CD14-positive monocyte (primary cell): ENCODE data around the gene CNTNAP2. TPM values are rescaled to one million over a fixed set of nuclear protein-coding genes. Genes with fewer than 3 reads are reported as not detected.

ENCODE experiments used
- DNase-seq, 3 donors: peaks; one replicate each; pipeline ENCODE4 v3.0.0-alpha.2; 2011 to 2022
- H2AFZ ChIP-seq: 2 replicates; pipeline ENCODE4 v1.6.0; 2012; ENCODE audit warnings: mild to moderate bottlenecking, low read depth, low read length, inconsistent platforms; ENCODE audit not compliant: insufficient read depth, poor library complexity, severe bottlenecking
- H3K27ac ChIP-seq, 2 donors: 1 replicate in 1 of 2; 2 replicates in 1 of 2; pipeline ENCODE4 v1.5.1; 2012 to 2013; ENCODE audit warnings: low read length in 2 of 2, control low read depth in 1 of 2, inconsistent platforms in 1 of 2, low read depth in 1 of 2, mild to moderate bottlenecking in 1 of 2
- H3K27me3 ChIP-seq, 2 donors: one replicate each; pipeline versions ENCODE4 v1.6.0 to v1.6.1; 2011 to 2013; ENCODE audit warnings: low read length in 2 of 2; ENCODE audit not compliant: control insufficient read depth in 2 of 2, insufficient read depth in 2 of 2
- H3K36me3 ChIP-seq, 2 donors: replicated peaks in 1 of 2; 1 replicate in 1 of 2; 2 replicates in 1 of 2; pipeline versions ENCODE4 v1.5.1 to v1.6.1; 2012 to 2013; ENCODE audit warnings: low read length in 2 of 2, control low read depth in 1 of 2, inconsistent platforms in 1 of 2, mild to moderate bottlenecking in 1 of 2; ENCODE audit not compliant: insufficient read depth in 2 of 2, control insufficient read depth in 1 of 2
- H3K4me1 ChIP-seq, 2 donors: 1 replicate in 1 of 2; 2 replicates in 1 of 2; pipeline versions ENCODE4 v1.5.1 to v1.6.1; 2012 to 2013; ENCODE audit warnings: low read length in 2 of 2, control low read depth in 1 of 2, inconsistent platforms in 1 of 2, mild to moderate bottlenecking in 1 of 2, moderate library complexity in 1 of 2; ENCODE audit not compliant: insufficient read depth in 2 of 2, control insufficient read depth in 1 of 2
- H3K4me2 ChIP-seq: replicated peaks from 2 replicates; pipeline ENCODE3; 2012; ENCODE audit warnings: low read length, moderate library complexity, mild to moderate bottlenecking; ENCODE audit not compliant: poor library complexity, severe bottlenecking; ENCODE audit errors: extremely low read depth
- H3K4me3 ChIP-seq, 3 experiments: fragments of 200-600 bp in 1 of 3; sonication (generic) in 1 of 3; replicated peaks in 1 of 3; 1 replicate in 2 of 3; 2 replicates in 1 of 3; pipeline ENCODE4 v1.5.1; 2011 to 2013; ENCODE audit warnings: low read length in 3 of 3, mild to moderate bottlenecking in 3 of 3, control low read depth in 2 of 3, low read depth in 2 of 3, inconsistent platforms in 1 of 3, moderate library complexity in 1 of 3
- H3K79me2 ChIP-seq: 2 replicates; pipeline ENCODE4 v1.6.0; 2012; ENCODE audit warnings: mild to moderate bottlenecking, control low read depth, inconsistent platforms, low read length, moderate library complexity; ENCODE audit not compliant: insufficient read depth
- H3K9ac ChIP-seq: 2 replicates; pipeline ENCODE4 v1.6.0; 2017; ENCODE audit warnings: low read length, mild to moderate bottlenecking; ENCODE audit not compliant: insufficient read depth, poor library complexity, severe bottlenecking
- H3K9me3 ChIP-seq, 2 donors: replicated peaks in 1 of 2; 1 replicate in 1 of 2; 2 replicates in 1 of 2; pipeline versions ENCODE4 v1.5.1 to v1.6.1; 2012 to 2013; ENCODE audit warnings: low read length in 2 of 2, control low read depth in 1 of 2; ENCODE audit not compliant: control insufficient read depth in 1 of 2, insufficient read depth in 1 of 2
- H4K20me1 ChIP-seq: 2 replicates; pipeline ENCODE4 v1.6.0; 2012; ENCODE audit warnings: mild to moderate bottlenecking, low read length, control low read depth, moderate library complexity; ENCODE audit not compliant: insufficient read depth
- H3K27ac Mint-ChIP-seq, 7 donors: one replicate each; pipeline ENCODE4 v1.8.0; 2020; ENCODE audit warnings: mild to moderate bottlenecking in 7 of 7, mixed read lengths in 7 of 7, moderate library complexity in 6 of 7, inconsistent platforms in 2 of 7
- H3K27me3 Mint-ChIP-seq, 3 donors: one replicate each; pipeline ENCODE4 v1.8.0; 2021 to 2022; ENCODE audit warnings: low read depth in 3 of 3, mild to moderate bottlenecking in 3 of 3, mixed read lengths in 3 of 3, moderate library complexity in 3 of 3, inconsistent platforms in 1 of 3
- H3K36me3 Mint-ChIP-seq, 2 donors: one replicate each; pipeline ENCODE4 v1.8.0; 2020; ENCODE audit warnings: mixed read lengths in 2 of 2, inconsistent platforms in 1 of 2, mild to moderate bottlenecking in 1 of 2
- H3K4me1 Mint-ChIP-seq: one replicate; pipeline ENCODE4 v1.8.0; 2020; ENCODE audit warnings: mild to moderate bottlenecking, mixed read lengths
- H3K4me3 Mint-ChIP-seq, 2 donors: one replicate each; pipeline ENCODE4 v1.8.0; 2020; ENCODE audit warnings: mild to moderate bottlenecking in 2 of 2, mixed read lengths in 2 of 2, moderate library complexity in 1 of 2
- H3K9me3 Mint-ChIP-seq, 7 donors: one replicate each; pipeline ENCODE4 v1.8.0; 2020 to 2022; ENCODE audit warnings: mixed read lengths in 7 of 7, mild to moderate bottlenecking in 6 of 7, moderate library complexity in 6 of 7, inconsistent platforms in 2 of 7
- CTCF ChIP-seq: fragments of 200-600 bp; IDR thresholded peaks from one replicate; pipeline ENCODE4 v1.8.0; 2022; ENCODE audit warnings: antibody characterized with exemption, mild to moderate bottlenecking
- WGBS: methylation state at CpG from one replicate; pipeline ENCODE4 v1.1.5; 2013; ENCODE audit warnings: missing lambda C conversion rate; ENCODE audit not compliant: insufficient coverage; 5-methylcytosine and 5-hydroxymethylcytosine counted together
- intact Hi-C, 2 donors: fragments of 100-400 bp; cut with micrococcal nuclease; formaldehyde crosslinking; loops; one replicate each; pipeline versions ENCODE4 v1.15.0 to v1.15.1; 2023
- polyA plus RNA-seq, 3 donors: library from polyadenylated mRNA; depleted of rRNA in 1 of 3; unstranded in 2 of 3; stranded (reverse) in 1 of 3; fragments of 300-500 nt in 2 of 3; fragments of >200 nt in 1 of 3; fragmentation: Illumina TruSeq in 2 of 3; gene quantifications; 1 replicate in 2 of 3; 2 replicates in 1 of 3; pipeline ENCODE4 v1.2.3, GENCODE V29; 2012 to 2021

CNTNAP2 gene
- polyA plus RNA-seq, 3 donors = 0.01 TPM; not detected in 2

GRCh38 chr7:148397551-148397950 is 2280.9 kb downstream of the CNTNAP2 start:
- no peak for TF ChIP-seq CTCF

GRCh38 chr7:148397985-148398384 is 2281.4 kb downstream of the CNTNAP2 start:
- Histone ChIP-seq H3K27me3 (peaks cover 0 to 2% of the 10 kb centered on the region in 2 donors), H3K79me2 (no peaks in the 10 kb centered on the region), H3K4me3 (no peak overlapping the region), H3K4me2 (no peak overlapping the region), H3K36me3 (no peaks in the 10 kb centered on the region), H3K9ac (no peak overlapping the region), H4K20me1 (no peaks in the 10 kb centered on the region), H2AFZ (no peak overlapping the region), H3K27ac (no peak overlapping the region), H3K9me3 (no peaks in the 10 kb centered on the region), H3K4me1 (no peaks in the 10 kb centered on the region)
- no peak overlapping the region for H3K4me3 Mint-ChIP-seq
- no peak overlapping the region for H3K27ac Mint-ChIP-seq
- no CpG with 5 or more reads among the region's 5 CpGs for WGBS
- H3K9me3 Mint-ChIP-seq = peaks cover 0 to 3% (median 0%) of the 10 kb centered on the region in 7 donors
- intact Hi-C loops = no loop called here
- H3K27me3 Mint-ChIP-seq = peaks cover 4 to 20% (median 12%) of the 10 kb centered on the region in 3 donors
- no peak for TF ChIP-seq CTCF
- no peaks in the 10 kb centered on the region for H3K36me3 Mint-ChIP-seq
- no peak for DNase-seq
- no peaks in the 10 kb centered on the region for H3K4me1 Mint-ChIP-seq

More at GRCh38 chr7:148397551-148397950, 2280.9 kb downstream of the CNTNAP2 start:
- H3K9ac ChIP-seq = no peak overlapping the region
- Mint-ChIP-seq H3K36me3 (no peaks in the 10 kb centered on the region), H3K27ac (no peak overlapping the region), H3K27me3 (peaks cover 4 to 20% (median 12%) of the 10 kb centered on the region in 3 donors), H3K4me3 (no peak overlapping the region), H3K9me3 (peaks cover 0 to 3% (median 0%) of the 10 kb centered on the region in 7 donors), H3K4me1 (no peaks in the 10 kb centered on the region)
- no peak overlapping the region for H3K27ac ChIP-seq
- H3K79me2 ChIP-seq = no peaks in the 10 kb centered on the region
- WGBS = 94% methylated on average over 3 of the region's 4 CpGs
- no peaks in the 10 kb centered on the region for H3K4me1 ChIP-seq
- no peak for DNase-seq
- H3K4me2 ChIP-seq = no peak overlapping the region
- no peaks in the 10 kb centered on the region for H3K36me3 ChIP-seq
- H2AFZ ChIP-seq = no peak overlapping the region
- H3K27me3 ChIP-seq = peaks cover 0 to 2% of the 10 kb centered on the region in 2 donors
- no peak overlapping the region for H3K4me3 ChIP-seq
- no peaks in the 10 kb centered on the region for H4K20me1 ChIP-seq
- intact Hi-C loops = no loop called here
- no peaks in the 10 kb centered on the region for H3K9me3 ChIP-seq
